IMR-90 (cell line): Measurements from ENCODE around the gene ZMYM4. TPM values are rescaled to one million over a fixed set of nuclear protein-coding genes. Genes with fewer than 3 reads are reported as not detected.

Experiments
- ATAC-seq: fragments of 200-7000 bp; cut with Tn5 transposase; 2 replicates; pipeline ENCODE4 v1.9.1; 2020; ENCODE audit warnings: low read depth, mild to moderate bottlenecking, moderate library complexity
- BruUV-seq: library from RNA; stranded (reverse); fragments of 400-500 nt; replicated peaks from 2 replicates; lab custom pipeline; 2021; lab: Mats Ljungman, UMichigan
- CTCF ChIA-PET: fragments of 300-600 bp; formaldehyde crosslinking; extraction: SDS; loops from one replicate; lab custom pipeline; 2021; ENCODE audit warnings: antibody characterized with exemption; lab: Yijun Ruan, JAX
- POLR2A ChIA-PET: fragments of 300-600 bp; sonication (Branson Sonifier 250); formaldehyde crosslinking; loops from one replicate; lab custom pipeline; 2022; ENCODE audit warnings: antibody characterized with exemption; ENCODE audit not compliant: unreplicated experiment; lab: Charles Lee
- DNase-seq: peaks from one replicate; pipeline ENCODE4 v3.0.0; 2013
- H2AFZ ChIP-seq: replicated peaks from 2 replicates; pipeline ENCODE3; 2013; ENCODE audit warnings: low read length, mild to moderate bottlenecking; ENCODE audit not compliant: poor library complexity
- H2AK5ac ChIP-seq: 2 replicates; pipeline ENCODE4 v1.6.1; 2013; ENCODE audit warnings: low read depth, low read length, inconsistent platforms
- H2AK9ac ChIP-seq: replicated peaks from 2 replicates; pipeline ENCODE3; 2013; ENCODE audit warnings: mild to moderate bottlenecking, low read depth, low read length, moderate library complexity; ENCODE audit not compliant: poor library complexity
- H2BK120ac ChIP-seq: 2 replicates; pipeline ENCODE4 v1.6.1; 2013; ENCODE audit warnings: low read depth, low read length, inconsistent platforms
- H2BK15ac ChIP-seq: 3 replicates; pipeline ENCODE4 v1.6.1; 2013; ENCODE audit warnings: low read depth, low read length, inconsistent platforms
- H2BK20ac ChIP-seq: 2 replicates; pipeline ENCODE4 v1.6.1; 2013; ENCODE audit warnings: low read depth, mild to moderate bottlenecking, inconsistent platforms, low read length, moderate library complexity
- H2BK5ac ChIP-seq: 2 replicates; pipeline ENCODE4 v1.6.1; 2013; ENCODE audit warnings: mild to moderate bottlenecking, low read depth, low read length, inconsistent platforms; ENCODE audit not compliant: poor library complexity, severe bottlenecking
- H3K14ac ChIP-seq: replicated peaks from 2 replicates; pipeline ENCODE4 v1.6.1; 2013; ENCODE audit warnings: low read depth, low read length, inconsistent platforms
- H3K18ac ChIP-seq: 2 replicates; pipeline ENCODE4 v1.6.1; 2013; ENCODE audit warnings: low read depth, low read length, control low read depth
- H3K23ac ChIP-seq: 2 replicates; pipeline ENCODE4 v1.6.1; 2013; ENCODE audit warnings: low read depth, low read length, inconsistent platforms
- H3K27ac ChIP-seq: 2 replicates; pipeline ENCODE4 v1.5.1; 2013; ENCODE audit warnings: mild to moderate bottlenecking, control low read depth, low read length; ENCODE audit not compliant: insufficient read depth
- H3K27me3 ChIP-seq: 2 replicates; pipeline ENCODE4 v1.6.1; 2013; ENCODE audit warnings: low read length; ENCODE audit not compliant: control insufficient read depth, insufficient read depth
- H3K36me3 ChIP-seq: 2 replicates; pipeline ENCODE4 v1.6.1; 2013; ENCODE audit warnings: low read length, mixed read lengths; ENCODE audit not compliant: control insufficient read depth, insufficient read depth
- H3K4ac ChIP-seq: 2 replicates; pipeline ENCODE4 v1.6.1; 2013; ENCODE audit warnings: low read depth, low read length, inconsistent platforms
- H3K4me1 ChIP-seq: 2 replicates; pipeline ENCODE4 v1.6.1; 2013; ENCODE audit warnings: low read length, mixed read lengths; ENCODE audit not compliant: control insufficient read depth, insufficient read depth
- H3K4me2 ChIP-seq: 2 replicates; pipeline ENCODE4 v1.6.1; 2013; ENCODE audit warnings: low read depth, mild to moderate bottlenecking, control low read depth, low read length, moderate library complexity
- H3K4me3 ChIP-seq: 2 replicates; pipeline ENCODE4 v1.5.1; 2013; ENCODE audit warnings: low read depth, mild to moderate bottlenecking, control low read depth, low read length, moderate library complexity; ENCODE audit not compliant: insufficient read depth
- H3K56ac ChIP-seq: 2 replicates; pipeline ENCODE4 v1.6.1; 2013; ENCODE audit warnings: low read length, inconsistent platforms; ENCODE audit not compliant: insufficient read depth; ENCODE audit errors: extremely low read depth
- H3K79me1 ChIP-seq, 2 experiments: 2 replicates each; pipeline ENCODE4 v1.6.1; 2013; ENCODE audit warnings: low read length in 2 of 2, inconsistent platforms in 1 of 2, low read depth in 1 of 2
- H3K9ac ChIP-seq: 2 replicates; pipeline ENCODE4 v1.6.1; 2013; ENCODE audit warnings: low read depth, low read length, control low read depth
- H3K9me1 ChIP-seq: 2 replicates; pipeline ENCODE4 v1.6.1; 2013; ENCODE audit warnings: low read length, inconsistent platforms; ENCODE audit not compliant: insufficient read depth
- H3K9me3 ChIP-seq: 2 replicates; pipeline ENCODE4 v1.6.1; 2013; ENCODE audit warnings: low read length; ENCODE audit not compliant: control insufficient read depth, insufficient read depth
- H4K20me1 ChIP-seq: 2 replicates; pipeline ENCODE4 v1.6.1; 2013; ENCODE audit warnings: low read length, inconsistent platforms; ENCODE audit not compliant: insufficient read depth
- H4K5ac ChIP-seq: 2 replicates; pipeline ENCODE4 v1.6.1; 2013; ENCODE audit warnings: mild to moderate bottlenecking, low read depth, low read length, control low read depth
- H4K8ac ChIP-seq, 2 experiments: 2 replicates each; pipeline ENCODE4 v1.6.1; 2013; ENCODE audit warnings: low read depth in 2 of 2, low read length in 2 of 2, control low read depth in 1 of 2, inconsistent platforms in 1 of 2
- H4K91ac ChIP-seq: 2 replicates; pipeline ENCODE4 v1.6.1; 2013; ENCODE audit warnings: low read depth, low read length, inconsistent platforms; ENCODE audit not compliant: insufficient read depth
- CEBPB ChIP-seq: IDR thresholded peaks from 2 replicates; pipeline ENCODE4 v1.6.1; 2012; ENCODE audit warnings: low read depth, low read length, improper control_type of control experiment
- FOS ChIP-seq: fragments of 150-350 bp; IDR thresholded peaks from 2 replicates; pipeline ENCODE4 v1.6.1; 2016; ENCODE audit warnings: low read depth, low read length
- MAZ ChIP-seq: IDR thresholded peaks from 2 replicates; pipeline ENCODE4 v1.6.1; 2012; ENCODE audit warnings: low read depth, mild to moderate bottlenecking, low read length, improper control_type of control experiment, moderate library complexity, borderline replicate concordance
- RAD21 ChIP-seq: IDR thresholded peaks from 2 replicates; pipeline ENCODE4 v1.6.1; 2012; ENCODE audit warnings: low read length, improper control_type of control experiment
- RCOR1 ChIP-seq: IDR thresholded peaks from 2 replicates; pipeline ENCODE4 v1.6.1; 2012; ENCODE audit warnings: mild to moderate bottlenecking, low read length, improper control_type of control experiment; ENCODE audit not compliant: insufficient replicate concordance
- dilution Hi-C: fragments of 300-500 bp; cut with HindIII; formaldehyde crosslinking; loops from one replicate; pipeline ENCODE4 v1.14.3; 2018; ENCODE audit warnings: low sequenced_read_pairs; ENCODE audit not compliant: unreplicated experiment
- in situ Hi-C: fragments of 300-500 bp; cut with MboI; formaldehyde crosslinking; loops from 3 replicates; pipeline ENCODE4 v1.14.3; 2019; ENCODE audit warnings: low sequenced_read_pairs, inconsistent platforms, mixed read lengths
- intact Hi-C: fragments of 100-400 bp; cut with micrococcal nuclease; formaldehyde crosslinking; loops from 2 replicates; pipeline ENCODE4 v1.10.0; 2022
- polyA plus RNA-seq, 3 experiments: library from polyadenylated mRNA; depleted of rRNA; stranded (reverse); fragments of >200 nt; gene quantifications; 2 replicates each; pipeline ENCODE4 v1.2.3, GENCODE V29; 2012; ENCODE audit warnings: low replicate concordance in 1 of 3
- total RNA-seq: library from RNA; depleted of rRNA; stranded (reverse); fragments of >200 nt; gene quantifications from 2 replicates; pipeline ENCODE4 v1.2.3, GENCODE V29; 2012

ZMYM4 gene
- total and polyA plus RNA-seq, 2 of the 4 experiments (the other 2 are of a cell fraction): 14.7 to 53.8 TPM

DNA sequence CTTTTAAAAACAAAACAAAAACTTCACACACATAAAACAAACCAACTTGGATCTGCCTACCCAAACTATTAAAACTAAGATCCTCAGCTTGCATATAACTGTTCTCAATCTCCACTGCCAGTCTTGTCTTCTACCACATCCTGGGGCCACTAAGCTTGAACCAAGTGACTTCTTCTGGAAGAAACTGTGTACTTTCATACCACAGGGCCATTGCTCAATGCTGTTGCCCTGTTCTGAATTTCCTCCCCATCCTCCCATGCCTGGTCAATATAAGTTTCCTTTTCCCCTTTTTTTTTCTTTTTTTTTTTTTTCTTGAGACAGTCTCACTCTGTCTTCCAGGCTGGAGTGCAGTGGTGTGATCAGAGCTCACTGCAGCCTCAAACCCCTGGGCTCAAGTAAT is 178.8 kb downstream of the ZMYM4 start:
- CTCF ChIA-PET: interaction anchor here (0.7 kb wide), 1 partner anchor 471 kb away, joined by 3 read pairs; no protein-coding TSS in a partner anchor
- in situ Hi-C loops: no loop called here
- no peak overlapping the region for H4K91ac ChIP-seq

More for the DNA sequence above, 178.8 kb downstream of the ZMYM4 start:
- TF ChIP-seq RAD21 (no peak), MAZ (no peak), RCOR1 (no peak), FOS (no peak), CEBPB (no peak)
- H4K20me1 ChIP-seq: peaks cover 4% of the 10 kb centered on the region; the same call in 1 of the 2 replicates
- no peak overlapping the region for H4K5ac ChIP-seq
- peaks cover 18% of the 10 kb centered on the region for H3K4me1 ChIP-seq
- no peak overlapping the region for H3K4me2 ChIP-seq
- peaks cover 15% of the 10 kb centered on the region for H3K9me1 ChIP-seq
- no TSS peak for BruUV-seq
- H2AFZ ChIP-seq: no peak overlapping the region
- no peak overlapping the region for H3K14ac ChIP-seq
- no peak overlapping the region for H3K4ac ChIP-seq
- no peaks in the 10 kb centered on the region for H3K9me3 ChIP-seq
- H2BK120ac ChIP-seq: no peak overlapping the region
- POLR2A ChIA-PET: no interaction called here
- dilution Hi-C loops (no loop called here), intact Hi-C loops (no loop called here)
- H3K27me3 ChIP-seq: no peaks in the 10 kb centered on the region
- H3K23ac ChIP-seq: no peak overlapping the region; the same call in 1 of the 2 replicates
- H2AK5ac ChIP-seq: peak overlapping the region; percentile 59; the same call in 1 of the 2 replicates
- no peak overlapping the region for H3K27ac ChIP-seq
- no peak overlapping the region for H2BK20ac ChIP-seq
- ATAC-seq (no peak), DNase-seq (no peak)
- peaks cover 25% of the 10 kb centered on the region for H3K36me3 ChIP-seq
- no peak overlapping the region for H4K8ac ChIP-seq
- no peak overlapping the region for H3K4me3 ChIP-seq
- no peak overlapping the region for H2AK9ac ChIP-seq
- no peak overlapping the region for H3K56ac ChIP-seq
- no peak overlapping the region for H2BK5ac ChIP-seq
- no peak overlapping the region for H2BK15ac ChIP-seq
- 0 out of 2 replicates have a peak overlapping the region, but pooled peaks have one; percentile 15 for H3K18ac ChIP-seq
- peaks cover 3 to 15% of the 10 kb centered on the region in 2 experiments; a peak in 2 of 4 replicates for H3K79me1 ChIP-seq
- no peak overlapping the region for H3K9ac ChIP-seq
